OCI-LY3 (cell line): ENCODE results near the gene FOCAD.

Experiments
- H2AFZ ChIP-seq: fragments of 200-600, 300-600 bp; shearing (Covaris generic); 2 replicates; pipeline ENCODE4 v1.6.0; 2014; ENCODE audit warnings: antibody characterized with exemption, low read depth, low read length
- H3K27ac ChIP-seq: fragments of 200-600, 300-600 bp; sonication (generic); 2 replicates; pipeline ENCODE4 v1.5.1; 2014; ENCODE audit warnings: mild to moderate bottlenecking, low read length, moderate library complexity, mixed read lengths
- H3K27me3 ChIP-seq: fragments of 200-600, 300-600 bp; sonication (generic); 2 replicates; pipeline ENCODE4 v1.6.1; 2014; ENCODE audit warnings: low read depth, low read length, mixed read lengths
- H3K36me3 ChIP-seq: fragments of 200-600, 300-600 bp; sonication (generic); replicated peaks from 2 replicates; pipeline ENCODE3; 2014; ENCODE audit warnings: low read depth, low read length, mixed read lengths
- H3K4me1 ChIP-seq: fragments of 300-600, 200-600 bp; sonication (generic); 2 replicates; pipeline ENCODE4 v1.6.1; 2014; ENCODE audit warnings: low read length, mixed read lengths
- H3K4me2 ChIP-seq: fragments of 200-600, 300-600 bp; sonication (generic); 2 replicates; pipeline ENCODE4 v1.6.1; 2014; ENCODE audit warnings: low read length, mixed read lengths
- H3K4me3 ChIP-seq: fragments of 300-600, 200-600 bp; sonication (generic); 2 replicates; pipeline ENCODE4 v1.5.1; 2014; ENCODE audit warnings: antibody characterized with exemption, mild to moderate bottlenecking, low read length, moderate library complexity
- H3K79me2 ChIP-seq: fragments of 300-600, 200-600 bp; shearing (Covaris generic); 2 replicates; pipeline ENCODE4 v1.6.1; 2014; ENCODE audit warnings: mild to moderate bottlenecking, low read length, mixed read lengths
- H3K9ac ChIP-seq: fragments of 300-600, 200-600 bp; shearing (Covaris generic); 2 replicates; pipeline ENCODE4 v1.6.0; 2014; ENCODE audit warnings: mild to moderate bottlenecking, low read length, moderate library complexity
- H3K9me3 ChIP-seq: fragments of 200-600, 300-600 bp; shearing (Covaris generic); 2 replicates; pipeline ENCODE4 v1.6.1; 2014; ENCODE audit warnings: low read length, mixed read lengths; ENCODE audit not compliant: insufficient read depth
- H4K20me1 ChIP-seq: fragments of 200-600, 300-600 bp; sonication (generic); 2 replicates; pipeline ENCODE4 v1.6.1; 2016; ENCODE audit warnings: low read length, mixed read lengths; ENCODE audit not compliant: insufficient read depth
- EZH2phosphoT487 ChIP-seq: fragments of 200-600 bp; shearing (Covaris generic); IDR thresholded peaks from 2 replicates; pipeline ENCODE4 v1.6.1; 2018; ENCODE audit warnings: antibody characterized with exemption, mixed run types, low read depth
- TF ChIP-seq, protein P1 (sequence below): fragments of 200-600, 300-600 bp; sonication (generic); IDR thresholded peaks from 2 replicates; pipeline ENCODE4 v1.5.1; 2014; ENCODE audit warnings: antibody characterized with exemption, low read length, low read depth

FOCAD gene

DNA sequence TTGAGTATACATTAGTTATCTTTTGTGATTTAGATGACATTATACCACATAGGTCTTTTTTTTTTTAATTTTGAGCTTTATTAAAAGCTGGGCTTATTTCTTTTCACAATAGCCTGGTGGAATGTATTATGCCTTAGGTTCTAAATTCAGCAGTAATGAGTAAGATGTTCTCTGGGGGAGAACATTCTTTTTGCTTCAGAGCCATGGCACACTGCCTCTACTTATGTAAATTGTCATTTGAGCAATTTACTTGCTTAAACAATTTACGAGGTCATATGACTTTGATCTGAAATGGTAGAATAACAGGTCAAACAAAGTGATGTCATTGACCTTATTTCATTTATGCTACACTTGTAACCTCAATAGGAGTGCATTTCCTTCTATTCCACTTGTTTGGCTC lies 154.2 kb downstream of the FOCAD start:
- Histone ChIP-seq H3K36me3 (no peaks in the 10 kb centered on the region), H3K27me3 (no peaks in the 10 kb centered on the region), H3K9ac (no peak overlapping the region), H3K9me3 (no peaks in the 10 kb centered on the region), H3K79me2 (no peaks in the 10 kb centered on the region), H3K4me3 (no peak overlapping the region), H3K4me2 (no peak overlapping the region), H2AFZ (no peak overlapping the region), H4K20me1 (no peaks in the 10 kb centered on the region), H3K27ac (no peak overlapping the region), H3K4me1 (0 out of 2 replicates have a peak, but pooled peaks cover 3% of the 10 kb centered on the region)
- no peak for TF ChIP-seq EZH2phosphoT487
- TF ChIP-seq, protein P1, sequence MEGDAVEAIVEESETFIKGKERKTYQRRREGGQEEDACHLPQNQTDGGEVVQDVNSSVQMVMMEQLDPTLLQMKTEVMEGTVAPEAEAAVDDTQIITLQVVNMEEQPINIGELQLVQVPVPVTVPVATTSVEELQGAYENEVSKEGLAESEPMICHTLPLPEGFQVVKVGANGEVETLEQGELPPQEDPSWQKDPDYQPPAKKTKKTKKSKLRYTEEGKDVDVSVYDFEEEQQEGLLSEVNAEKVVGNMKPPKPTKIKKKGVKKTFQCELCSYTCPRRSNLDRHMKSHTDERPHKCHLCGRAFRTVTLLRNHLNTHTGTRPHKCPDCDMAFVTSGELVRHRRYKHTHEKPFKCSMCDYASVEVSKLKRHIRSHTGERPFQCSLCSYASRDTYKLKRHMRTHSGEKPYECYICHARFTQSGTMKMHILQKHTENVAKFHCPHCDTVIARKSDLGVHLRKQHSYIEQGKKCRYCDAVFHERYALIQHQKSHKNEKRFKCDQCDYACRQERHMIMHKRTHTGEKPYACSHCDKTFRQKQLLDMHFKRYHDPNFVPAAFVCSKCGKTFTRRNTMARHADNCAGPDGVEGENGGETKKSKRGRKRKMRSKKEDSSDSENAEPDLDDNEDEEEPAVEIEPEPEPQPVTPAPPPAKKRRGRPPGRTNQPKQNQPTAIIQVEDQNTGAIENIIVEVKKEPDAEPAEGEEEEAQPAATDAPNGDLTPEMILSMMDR = no peak

DNA sequence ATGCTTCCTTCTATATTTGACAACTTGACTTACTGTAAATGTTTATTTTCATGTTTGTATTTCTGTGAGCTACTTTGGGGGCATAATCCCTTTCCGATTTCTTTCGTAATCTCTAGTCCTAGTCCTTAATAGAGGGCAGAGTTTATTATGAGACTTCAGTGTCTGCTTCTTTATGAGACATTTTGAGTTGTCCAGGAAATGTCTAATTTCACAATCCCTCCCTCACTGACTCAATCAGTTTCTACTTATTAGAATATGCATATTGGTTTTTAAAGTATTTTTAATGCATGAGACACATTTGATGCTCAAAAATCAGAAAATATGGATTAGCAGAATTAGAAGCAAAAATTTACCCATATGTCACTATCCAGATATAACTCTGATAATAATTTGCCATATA lies 160.9 kb downstream of the FOCAD start:
- Histone ChIP-seq H3K79me2 (no peaks in the 10 kb centered on the region), H3K27me3 (no peaks in the 10 kb centered on the region), H3K4me3 (no peak overlapping the region)

DNA sequence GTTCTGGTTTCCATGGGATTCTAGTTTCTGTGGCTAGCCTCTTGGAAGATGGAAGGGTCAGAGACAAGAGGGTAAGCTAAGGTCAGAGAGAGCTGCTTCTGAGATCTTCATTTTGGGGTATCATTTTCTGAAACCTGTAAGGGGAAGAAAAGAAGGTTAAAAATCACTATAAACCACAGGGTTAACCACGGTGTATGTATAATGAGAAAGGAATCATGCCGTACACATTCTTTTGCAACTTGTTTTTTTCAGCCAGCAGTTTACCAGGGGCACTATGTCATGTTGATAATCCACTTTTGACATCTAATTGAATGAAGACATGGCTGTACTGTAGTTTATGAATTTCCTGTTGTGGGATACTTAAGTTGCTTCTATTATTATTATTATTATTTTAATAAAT lies 164.4 kb downstream of the FOCAD start:
- H3K79me2 ChIP-seq = no peaks in the 10 kb centered on the region
- no peak overlapping the region for H3K4me2 ChIP-seq
- TF ChIP-seq, protein P1 = no peak
- TF ChIP-seq EZH2phosphoT487 = no peak
- no peaks in the 10 kb centered on the region for H3K36me3 ChIP-seq
- H3K9ac ChIP-seq = no peak overlapping the region
- H2AFZ ChIP-seq = no peak overlapping the region
- H3K27ac ChIP-seq = no peak overlapping the region
- H3K4me3 ChIP-seq = no peak overlapping the region
- H3K9me3 ChIP-seq = no peaks in the 10 kb centered on the region
- peaks cover 4% of the 10 kb centered on the region; the same call in 1 of the 2 replicates for H3K4me1 ChIP-seq
- no peaks in the 10 kb centered on the region for H4K20me1 ChIP-seq
- no peaks in the 10 kb centered on the region for H3K27me3 ChIP-seq

More for the DNA sequence above, 160.9 kb downstream of the FOCAD start:
- no peak for TF ChIP-seq EZH2phosphoT487
- TF ChIP-seq, protein P1 = no peak
- Histone ChIP-seq H3K27ac (no peak overlapping the region), H4K20me1 (no peaks in the 10 kb centered on the region), H3K36me3 (no peaks in the 10 kb centered on the region), H3K9ac (no peak overlapping the region), H3K4me1 (peaks cover 4% of the 10 kb centered on the region; the same call in 1 of the 2 replicates), H3K9me3 (no peaks in the 10 kb centered on the region), H2AFZ (no peak overlapping the region), H3K4me2 (no peak overlapping the region)

DNA sequence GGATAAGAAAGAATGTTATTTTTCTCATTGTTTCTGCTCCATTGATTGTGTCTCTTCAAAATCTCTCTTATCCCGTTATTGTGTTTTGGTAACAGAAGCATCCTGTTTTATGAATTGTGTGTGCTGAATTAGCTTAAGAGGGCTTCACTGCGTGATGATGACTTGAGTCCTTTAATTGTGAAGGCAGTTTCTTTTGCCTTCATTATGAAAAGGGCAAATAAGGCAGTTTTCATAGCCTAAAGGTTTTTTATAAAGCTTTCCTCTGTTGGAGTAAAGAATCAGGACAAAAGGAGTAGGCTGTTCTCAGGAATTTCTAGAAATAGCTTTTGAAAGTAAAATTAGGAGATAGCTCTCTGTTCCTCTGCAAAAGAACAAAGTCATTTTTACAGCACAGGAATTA lies 169.8 kb downstream of the FOCAD start:
- Histone ChIP-seq H3K9ac (no peak overlapping the region), H3K9me3 (no peaks in the 10 kb centered on the region), H3K4me1 (no peaks in the 10 kb centered on the region)

More for the DNA sequence above, 169.8 kb downstream of the FOCAD start:
- H2AFZ ChIP-seq = no peak overlapping the region
- no peak overlapping the region for H3K4me2 ChIP-seq
- H3K4me3 ChIP-seq = no peak overlapping the region
- H3K27me3 ChIP-seq = no peaks in the 10 kb centered on the region
- H3K79me2 ChIP-seq = no peaks in the 10 kb centered on the region
- H3K27ac ChIP-seq = no peak overlapping the region
- no peaks in the 10 kb centered on the region for H3K36me3 ChIP-seq
- TF ChIP-seq, protein P1 = no peak
- no peak for TF ChIP-seq EZH2phosphoT487
- H4K20me1 ChIP-seq = no peaks in the 10 kb centered on the region
